Measurements from ENCODE around the gene SCGB1D2. TPM values are rescaled to one million over a fixed set of nuclear protein-coding genes. Genes with fewer than 3 reads are reported as not detected.

The SCGB1D2 gene
- total RNA-seq, 1 experiment from 2014 or later: not detected

DNA sequence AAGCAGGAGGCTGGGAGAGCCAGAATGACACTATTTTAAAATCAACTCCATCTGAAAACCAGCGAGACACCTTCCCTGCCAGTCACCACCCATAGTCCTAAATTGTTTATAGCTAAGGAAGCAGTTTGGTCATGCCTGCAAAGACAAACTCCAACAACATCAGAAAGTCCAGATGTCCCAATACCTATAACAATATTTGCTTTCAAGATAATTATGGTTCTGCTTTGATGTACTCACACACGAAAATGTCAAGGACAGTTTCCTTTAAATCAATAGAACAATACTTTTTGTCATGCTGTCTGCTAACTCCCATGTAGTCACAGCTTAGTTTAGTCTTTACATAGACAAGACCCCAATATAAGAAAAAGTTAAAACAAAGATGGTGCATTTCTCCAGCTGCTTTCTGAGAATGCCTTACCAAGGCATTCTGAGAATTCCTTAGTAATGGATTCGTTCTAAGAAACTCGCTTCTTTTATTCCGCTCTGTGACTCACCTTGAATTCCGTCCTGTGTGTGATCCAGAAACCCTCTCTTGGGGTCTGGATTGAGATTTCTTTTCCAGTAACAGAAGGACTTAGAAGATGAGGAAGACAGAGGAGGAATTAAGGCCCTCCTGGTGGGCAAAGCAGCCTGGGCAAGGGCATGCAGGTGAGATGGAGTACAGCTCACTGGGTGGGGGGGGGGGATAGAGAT lies 18.4 kb downstream of the SCGB1D2 start:
- DNase-seq (ENCODE audit: low spot score): no peak

- DNase-seq (ENCODE audit: low spot score): no peak
Observed at GRCh38 chr11:62264004-62264403, 22.0 kb downstream of the SCGB1D2 start.

- DNase-seq (ENCODE audit: low spot score): peak; percentile 29
Observed at GRCh38 chr11:62266558-62266957, 24.5 kb downstream of the SCGB1D2 start.

- DNase-seq (ENCODE audit: low spot score): no peak
Observed at GRCh38 chr11:62267050-62267449, 25.0 kb downstream of the SCGB1D2 start.

- no peak for DNase-seq (ENCODE audit: low spot score)
Observed at GRCh38 chr11:62267576-62267975, 25.5 kb downstream of the SCGB1D2 start.

- no peak for DNase-seq (ENCODE audit: low spot score)
Observed at GRCh38 chr11:62269654-62270278, 27.7 kb downstream of the SCGB1D2 start, which contains the start of gene SCGB2A2. SCGB2A2 (plus strand) TSS chr11:62270158; CDS start chr11:62270217, 59 bp downstream.

- no peak for DNase-seq (ENCODE audit: low spot score)
Observed at GRCh38 chr11:62273284-62273683, 31.2 kb downstream of the SCGB1D2 start.

GRCh38 chr11:62273789-62274275 lies 31.8 kb downstream of the SCGB1D2 start:
- DNase-seq (ENCODE audit: low spot score): no peak

DNA sequence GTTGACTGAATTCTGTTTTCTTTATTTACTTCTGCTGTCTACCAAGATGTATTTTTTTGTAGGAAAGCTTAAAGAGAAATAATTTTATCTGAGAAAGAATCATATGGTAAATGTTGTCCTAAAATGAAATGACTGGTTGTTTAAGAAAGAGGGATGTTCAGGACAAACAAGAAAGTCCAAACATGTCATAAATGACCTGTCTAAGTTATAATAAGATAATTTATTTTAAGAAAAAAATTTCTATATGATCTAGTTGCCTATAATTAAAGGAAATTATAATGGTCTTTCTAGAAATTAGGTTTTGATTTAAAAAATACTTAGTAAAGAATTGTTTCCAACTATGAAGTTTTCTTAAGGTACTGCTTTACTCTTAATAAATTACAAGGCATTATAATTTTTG lies 38.4 kb downstream of the SCGB1D2 start:
- DNase-seq (ENCODE audit: low spot score): no peak

Other genes with a start within 250 kb of the SCGB1D2 start
- 52.5 and 66.1 TPM in 2 replicates for gene INCENP, start 118.2 kb upstream of the SCGB1D2 start, total RNA-seq (2014; rRNA removed; shearing (Covaris generic))
- not detected in 2 replicates for gene SCGB1D1, start 52.0 kb upstream of the SCGB1D2 start, total RNA-seq (2014; rRNA removed; shearing (Covaris generic))
- gene SCGB2A1, start 33.6 kb upstream of the SCGB1D2 start, total RNA-seq (2014; rRNA removed; shearing (Covaris generic)): not detected in 2 replicates
- gene SCGB2A2, start 27.9 kb downstream of the SCGB1D2 start, total RNA-seq (2014; rRNA removed; shearing (Covaris generic)): not detected in 2 replicates
- gene SCGB1D4, start 56.8 kb downstream of the SCGB1D2 start, total RNA-seq (2014; rRNA removed; shearing (Covaris generic)): not detected in 2 replicates
- 19.9 and 26.5 TPM in 2 replicates for gene ASRGL1, start 95.2 kb downstream of the SCGB1D2 start, total RNA-seq (2014; rRNA removed; shearing (Covaris generic))
- gene SCGB1A1, start 176.8 kb downstream of the SCGB1D2 start, total RNA-seq (2014; rRNA removed; shearing (Covaris generic)): not detected in 2 replicates